Adrenal gland (tissue), 19 donors: ENCODE measurements around the gene PSD2. TPM values are rescaled to one million over a fixed set of nuclear protein-coding genes. Genes with fewer than 3 reads are reported as not detected.

ENCODE experiments used
- DNase-seq, 7 donors: peaks; one replicate each; pipeline ENCODE4 v3.0.0-alpha.2; 2019 to 2020
- H3K27ac ChIP-seq, 5 donors: fragments of 200-600 bp; sonication (generic) in 4 of 5; 1 replicate in 3 of 5; 2 replicates in 2 of 5; pipeline versions ENCODE4 v1.5.1 to v1.8.0; 2016 to 2020; ENCODE audit warnings: mild to moderate bottlenecking in 1 of 5
- H3K27me3 ChIP-seq: fragments of 200-600 bp; 2 replicates; pipeline ENCODE4 v1.8.0; 2021
- H3K36me3 ChIP-seq, 2 donors: fragments of 200-600 bp; replicated peaks in 1 of 2; 1 replicate in 1 of 2; 2 replicates in 1 of 2; pipeline versions ENCODE4 v1.5.1 to v1.8.0; 2018 to 2022
- H3K4me1 ChIP-seq, 2 donors: fragments of 200-600 bp; replicated peaks in 1 of 2; 1 replicate in 1 of 2; 2 replicates in 1 of 2; pipeline versions ENCODE4 v1.5.1 to v1.8.0; 2018 to 2021
- H3K4me3 ChIP-seq, 4 donors: fragments of 200-600 bp; sonication (generic) in 3 of 4; one replicate each; pipeline ENCODE4 v1.5.1; 2016 to 2018
- H3K9me3 ChIP-seq, 3 donors: fragments of 200-600 bp; sonication (generic) in 1 of 3; replicated peaks in 1 of 3; 1 replicate in 2 of 3; 2 replicates in 1 of 3; pipeline versions ENCODE4 v1.5.1 to v1.8.0; 2016 to 2021
- CTCF ChIP-seq, 6 experiments: fragments of 450-650 bp in 4 of 6; fragments of 200-600 bp in 2 of 6; sonication (generic) in 1 of 6; IDR thresholded peaks; 1 replicate in 5 of 6; 2 replicates in 1 of 6; pipeline versions ENCODE4 v1.5.1 to v1.8.0; 2016 to 2021; ENCODE audit warnings: antibody characterized with exemption in 6 of 6, mild to moderate bottlenecking in 2 of 6, moderate library complexity in 1 of 6
- POLR2A ChIP-seq, 2 donors: fragments of 450-650 bp; IDR thresholded peaks; one replicate each; pipeline ENCODE4 v1.6.1; 2017; ENCODE audit warnings: antibody characterized with exemption in 2 of 2, mild to moderate bottlenecking in 2 of 2, moderate library complexity in 1 of 2
- WGBS, 4 donors: extraction: QIAGEN DNeasy Blood & Tissue Kit in 2 of 4; methylation state at CpG; one replicate each; pipeline versions ENCODE4 v1.1.5 to v1.1.7; 2013 to 2017; 5-methylcytosine and 5-hydroxymethylcytosine counted together
- intact Hi-C, 2 donors: fragments of 100-400 bp; cut with DNase I; formaldehyde crosslinking; loops; one replicate each; pipeline versions ENCODE4 v1.14.1 to v1.15.0; 2022 to 2023
- long read RNA-seq, 10 donors: library from polyadenylated mRNA in 3 of 10; unstranded in 2 of 10; stranded (forward) in 1 of 10; transcript quantifications; one replicate each; pipeline ENCODE4 v2.0.0 and lab custom pipeline, GENCODE V29; 2021 to 2026
- polyA plus RNA-seq, 3 donors: library from polyadenylated mRNA; stranded (reverse); fragments of 200-250 nt in 2 of 3; fragments of 350-450 nt in 1 of 3; fragmentation: Illumina TruSeq in 1 of 3; extraction: RNeasy Lipid Tissue Mini Kit (QIAGEN cat#74804) in 1 of 3; gene quantifications; one replicate each; pipeline ENCODE4 v1.2.3, GENCODE V29; 2013 to 2014
- total RNA-seq, 9 donors: library from RNA; depleted of rRNA in 4 of 9; stranded (reverse); fragments of >200 nt in 4 of 9; fragments of 120-200 nt in 1 of 9; fragmentation: NEBNext Ultra II Directional in 1 of 9; extraction: Animal tissue kit (Norgen Biotek cat#: 25700) in 1 of 9; gene quantifications; one replicate each; pipeline versions ENCODE4 v1.1.0 to v1.2.4, GENCODE V29; 2013 to 2023
- donor health status: healthy with polysubstance abuse.
- donor health status: Bipolar disorder and iron deficiency.
- donor health status: DM: yes; HTN: yes; CAD: no.
- donor health status: DM: no; HTN: no; CAD: no.
- donor health status: DM: no; HTN: no; CAD: no.
- donor health status: DM: yes; HTN: yes; CAD: no.

Gene PSD2
- total RNA-seq (under 1 TPM in 4 of 9 donors, not detected in 5; 0.11 to 0.46 (median 0.37) TPM), polyA plus RNA-seq (under 1 TPM; 0.13 to 0.24 (median 0.15) TPM)
- long read RNA-seq, donor 1, result 0 reads
- long read RNA-seq, donor 2, result 0 reads
- long read RNA-seq, donor 3, result 0 reads
- long read RNA-seq, donor 4, result 0 reads
- long read RNA-seq, donor 5, result 0 reads
- long read RNA-seq, donor 6, result 0 reads
- long read RNA-seq, donor 7, result 0 reads
- long read RNA-seq, donor 8, result 0 reads
- long read RNA-seq, donor 9, result 0 reads
- long read RNA-seq, donor 10, result 0 reads

- H3K27me3 ChIP-seq, result peaks cover 33% of the 10 kb centered on the region
- DNase-seq, result peak in 5 of 7 donors; percentile 35 to 60 (median 43)
- H3K36me3 ChIP-seq, result no peaks in the 10 kb centered on the region
- H3K4me3 ChIP-seq, result peak within 1 kb of the TSS in 1 of 4 donors; percentile 57
- 4 to 24% (median 9%) methylated on average over 11 to 78 of the region's 83 CpGs for WGBS, 4 donors
- H3K4me1 ChIP-seq, result peaks cover 4 to 7% of the 10 kb centered on the region in 2 donors
- intact Hi-C loops, result no loop called here
- no peaks in the 10 kb centered on the region for H3K9me3 ChIP-seq
- no peak within 1 kb of the TSS for H3K27ac ChIP-seq
- TF ChIP-seq CTCF (IDR thresholded peaks at IDR 0.05), result no peak
Measured at GRCh38 chr5:139795074-139796001, at the start of gene PSD2. Gene PSD2 (plus strand): TSS chr5:139795808. CDS start chr5:139809441, 13,633 bp downstream.

GRCh38 chr5:139746691-139747582 lies 48.7 kb upstream of the PSD2 start:
- Histone ChIP-seq H3K4me3 (peak overlapping the region in 1 of 4 donors; percentile 45), H3K27ac (peak overlapping the region in 1 of 5 donors; percentile 60), H3K4me1 (peaks cover 28 to 30% of the 10 kb centered on the region in 2 donors), H3K27me3 (peaks cover 17% of the 10 kb centered on the region), H3K36me3 (no peaks in the 10 kb centered on the region), H3K9me3 (no peaks in the 10 kb centered on the region)
- WGBS, 4 donors, result 2 to 3% (median 3%) methylated on average over 19 to 44 of the region's 44 CpGs
- intact Hi-C loops, result no loop called here
- DNase-seq, result peak in 2 of 7 donors; percentile 31 to 78
- TF ChIP-seq CTCF (IDR thresholded peaks at IDR 0.05) (no peak), POLR2A (IDR thresholded peaks at IDR 0.05) (no peak)

GRCh38 chr5:139747583-139748504 lies 47.8 kb upstream of the PSD2 start:
- H3K27ac ChIP-seq, result peak overlapping the region in 1 of 5 donors; percentile 60
- H3K27me3 ChIP-seq, result peaks cover 21% of the 10 kb centered on the region
- H3K4me1 ChIP-seq, result peaks cover 28 to 30% of the 10 kb centered on the region in 2 donors
- WGBS, 4 donors, result 3 to 42% (median 10%) methylated on average over 4 to 60 of the region's 60 CpGs
- H3K9me3 ChIP-seq, result no peaks in the 10 kb centered on the region
- no peaks in the 10 kb centered on the region for H3K36me3 ChIP-seq
- intact Hi-C loops, result no loop called here
- peak overlapping the region in 2 of 4 donors; percentile 4 to 45 for H3K4me3 ChIP-seq
- DNase-seq, result peak in 5 of 7 donors; percentile 44 to 81 (median 48)
- TF ChIP-seq POLR2A (IDR thresholded peaks at IDR 0.05) (no peak), CTCF (IDR thresholded peaks at IDR 0.05) (no peak)
